ENCODE data around the gene ADGRF4. TPM values are rescaled to one million over a fixed set of nuclear protein-coding genes. Genes with fewer than 3 reads are reported as not detected.
"Not testable (repeated sequence)": the region's sequence is repeated elsewhere in the genome, so short reads cannot be mapped to it uniquely, and the experiment has no call there.

Gene ADGRF4
- polyA plus RNA-seq, 3 donors: 0.12 to 0.13 TPM; not detected in 1

DNA sequence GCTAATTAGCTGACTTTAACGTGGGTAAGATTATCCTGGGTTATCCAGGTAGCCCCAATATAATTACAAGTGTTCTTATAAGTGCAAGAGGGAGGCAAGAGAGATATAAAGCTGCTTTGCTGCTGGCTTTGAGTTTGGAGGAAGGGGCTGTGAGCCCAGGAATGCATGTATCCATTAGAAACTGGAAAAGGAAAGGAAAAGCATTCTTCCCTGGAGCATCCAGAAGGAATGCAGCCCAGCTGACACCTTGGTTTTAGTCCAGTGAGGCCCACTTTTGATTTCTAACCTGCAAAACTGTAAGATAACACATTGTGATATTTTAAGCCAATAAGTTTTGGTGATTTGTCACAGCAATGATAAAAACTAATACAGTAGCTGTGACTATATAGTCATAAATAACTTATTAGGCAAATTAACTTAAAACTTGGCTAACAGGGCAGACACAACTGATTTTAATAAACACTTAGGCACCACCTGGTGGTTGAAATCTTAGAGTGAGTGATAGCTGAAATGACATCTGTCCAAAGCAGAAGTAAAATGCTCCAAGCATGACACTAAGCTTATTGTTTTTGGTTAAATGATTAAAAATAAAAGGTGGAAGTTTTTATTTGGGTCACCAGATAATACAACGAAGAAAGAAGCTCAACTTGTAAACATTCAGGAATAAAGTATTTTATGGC is 35.6 kb downstream of the ADGRF4 start:
- DNase-seq (ENCODE audit: low read depth in 3 of 3, low spot score in 2 of 3): no peak

- DNase-seq (ENCODE audit: low read depth in 3 of 3, low spot score in 2 of 3): no peak
These were observed 36.6 kb downstream of the ADGRF4 start for GRCh38 chr6:47734831-47735481.

- DNase-seq (ENCODE audit: low read depth in 3 of 3, low spot score in 2 of 3): no peak
These were observed 37.8 kb downstream of the ADGRF4 start for GRCh38 chr6:47736083-47736700.

DNA sequence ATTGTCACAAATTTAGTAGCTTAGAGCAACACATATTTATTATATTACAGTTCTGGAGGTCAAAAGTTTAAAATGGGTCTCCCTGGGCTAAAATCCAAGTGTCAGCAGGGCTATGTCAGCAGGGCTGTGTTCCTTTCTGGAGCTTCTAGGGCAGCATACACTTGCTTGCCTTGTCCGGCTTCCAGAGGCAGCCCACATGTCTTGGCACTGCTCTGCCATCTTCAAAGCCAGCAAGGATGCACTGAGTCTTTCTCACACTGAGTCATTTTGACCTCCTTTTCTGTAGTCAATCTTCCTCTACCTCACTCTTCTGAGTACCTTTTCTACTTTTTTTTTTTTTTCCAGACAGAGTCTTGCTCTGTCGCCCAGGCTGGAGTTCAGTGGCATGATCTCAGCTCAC is 39.0 kb downstream of the ADGRF4 start:
- DNase-seq (ENCODE audit: low read depth in 3 of 3, low spot score in 2 of 3): no peak

- no peak for DNase-seq (ENCODE audit: low read depth in 3 of 3, low spot score in 2 of 3)
These were observed 42.3 kb downstream of the ADGRF4 start for GRCh38 chr6:47740714-47741113.

- no peak for DNase-seq (ENCODE audit: low read depth in 3 of 3, low spot score in 2 of 3)
These were observed 43.4 kb downstream of the ADGRF4 start for GRCh38 chr6:47741807-47742206.

DNA sequence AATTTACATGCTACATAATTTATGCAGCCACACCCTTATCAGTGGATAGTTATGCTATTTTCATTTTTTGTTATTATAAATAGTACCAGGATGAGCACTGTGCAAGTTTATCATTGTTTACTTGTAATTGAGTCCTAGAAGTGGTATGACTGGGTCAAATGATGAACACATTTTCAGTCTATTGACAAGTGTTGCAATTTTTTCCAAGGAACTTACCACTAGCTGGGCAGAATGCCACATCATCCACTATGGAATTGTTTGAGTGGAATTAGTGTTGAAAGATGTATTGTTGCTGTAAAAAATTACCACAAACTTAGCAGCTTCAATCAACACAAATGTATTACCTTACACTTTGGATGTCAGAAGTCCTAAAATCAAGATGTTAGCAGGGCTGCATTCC is 45.4 kb downstream of the ADGRF4 start:
- DNase-seq (ENCODE audit: low read depth in 3 of 3, low spot score in 2 of 3): no peak

DNA sequence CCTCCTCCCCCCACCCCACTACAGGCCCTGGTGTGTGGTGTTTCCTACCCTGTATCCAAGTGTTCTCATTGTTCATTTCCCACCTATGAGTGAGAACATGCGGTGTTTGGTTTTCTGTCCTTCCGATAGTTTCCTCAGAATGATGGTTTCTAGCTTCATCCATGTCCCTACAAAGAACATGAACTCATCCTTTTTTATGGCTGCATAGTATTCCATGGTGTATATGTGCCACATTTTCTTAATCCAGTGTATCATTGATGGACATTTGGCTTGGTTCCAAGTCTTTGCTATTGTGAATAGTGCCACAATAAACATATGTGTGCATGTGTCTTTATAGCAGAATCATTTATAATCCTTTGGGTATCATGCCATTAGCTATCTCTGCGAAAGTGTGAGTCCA is 46.9 kb downstream of the ADGRF4 start:
- not testable (repeated sequence) for DNase-seq (ENCODE audit: low read depth in 3 of 3, low spot score in 2 of 3)

- no peak for DNase-seq (ENCODE audit: low read depth in 3 of 3, low spot score in 2 of 3)
These were observed 51.4 kb downstream of the ADGRF4 start for GRCh38 chr6:47749757-47750156.

DNA sequence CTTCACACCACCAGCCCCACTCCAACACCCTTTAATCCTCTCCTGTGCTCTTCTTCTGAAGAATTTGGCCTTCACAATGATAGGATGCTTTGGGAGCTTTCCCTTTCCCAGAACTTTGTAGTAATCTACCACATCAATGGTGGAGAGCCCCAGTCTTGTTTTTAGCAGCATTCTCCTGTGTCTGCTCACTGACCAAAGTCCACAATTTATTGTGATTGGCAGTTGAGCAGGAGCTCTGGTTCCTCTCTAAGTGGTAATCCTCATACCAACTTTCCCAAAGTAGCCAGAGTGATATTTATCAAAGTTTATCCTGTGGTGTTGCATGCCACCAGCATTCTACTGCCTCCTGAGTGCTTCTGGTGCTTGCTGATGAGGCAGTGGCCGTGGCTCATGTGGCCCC is 54.4 kb downstream of the ADGRF4 start:
- DNase-seq (ENCODE audit: low read depth in 3 of 3, low spot score in 2 of 3): no peak

GRCh38 chr6:47759364-47759763 is 61.0 kb downstream of the ADGRF4 start:
- DNase-seq (ENCODE audit: low read depth in 3 of 3, low spot score in 2 of 3): no peak

DNA sequence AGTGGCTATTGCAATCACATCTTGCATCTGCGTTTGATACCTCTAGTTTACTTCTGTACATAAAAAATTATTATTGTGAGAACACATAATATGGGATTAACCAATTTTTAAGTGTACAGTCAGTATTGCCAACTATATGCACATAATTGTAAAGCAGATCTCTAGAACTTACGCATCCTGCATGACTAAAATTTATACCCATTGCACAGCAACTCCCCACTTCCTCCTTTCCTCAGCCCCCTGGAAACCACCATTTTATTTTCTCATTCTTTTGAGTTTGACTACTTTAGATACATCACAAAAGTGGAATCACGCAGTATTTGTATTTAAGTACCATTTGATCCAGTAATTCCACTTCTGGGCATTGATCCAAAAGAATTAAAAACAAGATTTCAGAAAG is 64.1 kb downstream of the ADGRF4 start:
- DNase-seq (ENCODE audit: low read depth in 3 of 3, low spot score in 2 of 3): no peak

GRCh38 chr6:47766445-47766844 is 68.1 kb downstream of the ADGRF4 start:
- no peak for DNase-seq (ENCODE audit: low read depth in 3 of 3, low spot score in 2 of 3)

DNA sequence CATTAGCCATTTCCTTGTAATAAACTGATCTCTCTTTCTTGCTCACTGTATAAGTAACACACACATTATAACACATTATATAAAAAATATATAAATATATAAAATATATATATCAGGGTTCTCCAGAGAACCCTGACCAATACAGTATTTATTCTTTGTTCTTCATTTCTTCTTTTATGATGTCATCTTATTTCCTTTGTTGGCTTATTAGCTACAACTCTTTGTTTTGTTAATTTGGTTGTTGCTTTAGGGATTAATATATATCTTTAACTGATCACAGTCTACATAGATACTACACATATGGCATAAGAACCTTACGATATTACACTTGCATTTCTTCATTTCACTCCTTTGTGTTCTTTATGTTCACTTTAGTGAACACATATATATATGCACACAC is 68.7 kb downstream of the ADGRF4 start:
- DNase-seq (ENCODE audit: low read depth in 3 of 3, low spot score in 2 of 3): no peak

DNA sequence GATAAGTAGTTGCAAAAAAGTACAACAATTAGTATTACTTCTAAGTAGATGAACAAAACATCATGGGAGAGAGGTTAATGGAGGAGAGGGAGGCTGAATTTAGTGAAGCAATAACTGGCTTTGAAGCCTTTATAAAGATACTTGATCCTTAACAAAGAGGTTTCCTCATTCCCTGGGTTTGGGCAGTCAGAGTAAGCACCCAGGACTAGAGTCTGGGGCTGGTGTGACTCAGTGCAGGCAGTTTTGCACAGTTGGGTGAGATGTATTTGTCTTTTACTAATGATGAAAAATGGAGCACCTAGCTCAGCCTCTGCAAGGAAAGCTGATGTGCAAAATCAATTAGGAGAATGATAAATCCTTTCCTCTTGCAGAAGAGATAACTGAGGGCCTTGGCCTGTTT is 71.6 kb downstream of the ADGRF4 start:
- DNase-seq (ENCODE audit: low read depth in 3 of 3, low spot score in 2 of 3): no peak

Other genes starting within 250 kb of the ADGRF4 start
- gene CD2AP, start 220.8 kb upstream of the ADGRF4 start, polyA plus RNA-seq (ENCODE audit: insufficient read length in 3 of 3): 10 to 100 TPM; 81.4 to 88.2 (median 87.7) TPM
- gene OPN5, start 83.5 kb downstream of the ADGRF4 start, polyA plus RNA-seq (ENCODE audit: insufficient read length in 3 of 3): under 1 TPM; 0.48 to 0.58 (median 0.50) TPM